T47D (cell line): ENCODE data around the gene SGTA.
A peak's percentile ranks its signal among the peaks of the same experiment; 100 is the strongest.

Experiments
- DNase-seq, 2 experiments: peaks; one replicate each; pipeline versions ENCODE4 v3.0.0 to v3.0.0-alpha.2; 2011 to 2012; ENCODE audit warnings: low read depth in 1 of 2, low spot score in 1 of 2
- JUND ChIP-seq: IDR thresholded peaks from 2 replicates; pipeline ENCODE4 v1.6.1; 2012; ENCODE audit warnings: low read depth
- in situ Hi-C: cut with HindIII; loops from 2 replicates; pipeline ENCODE4 v1.10.0; 2016; ENCODE audit warnings: low sequenced_read_pairs, low pct_unique_long_range_greater_than_20kb

The SGTA gene

GRCh38 chr19:2726904-2727639 is 56.0 kb downstream of the SGTA start:
- in situ Hi-C loops: no loop called here
- no peak for TF ChIP-seq JUND
- peak in 1 of 2 experiments; percentile 17 for DNase-seq

GRCh38 chr19:2726160-2726855 is 56.8 kb downstream of the SGTA start:
- no peak for TF ChIP-seq JUND
- in situ Hi-C loops: no loop called here
- no peak for DNase-seq

DNA sequence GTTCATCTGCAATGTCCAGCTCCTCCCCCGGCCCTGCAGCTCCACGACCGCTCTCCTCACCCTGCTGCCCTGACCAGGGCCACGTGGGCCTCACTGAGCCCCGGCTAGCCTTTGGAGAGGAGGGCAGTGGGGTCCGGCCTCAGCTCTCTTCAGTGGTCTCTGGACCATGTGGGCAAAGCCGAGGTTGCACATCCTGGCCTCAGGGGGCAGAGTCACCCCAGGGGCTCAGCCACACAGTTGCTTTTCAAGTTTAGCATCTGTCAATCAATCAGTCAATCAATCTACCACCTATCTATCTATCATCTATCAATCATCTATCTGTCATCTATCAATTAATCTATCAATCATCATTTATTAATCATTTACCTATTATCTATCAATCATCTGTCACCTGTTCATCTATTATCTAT is 58.9 kb downstream of the SGTA start:
- no peak for DNase-seq
- in situ Hi-C loops: no loop called here
- TF ChIP-seq JUND: no peak

- no peak for DNase-seq
- no peak for TF ChIP-seq JUND
- in situ Hi-C loops: no loop called here
These were observed 59.3 kb downstream of the SGTA start for GRCh38 chr19:2723747-2724146.

GRCh38 chr19:2723345-2723715 is 59.7 kb downstream of the SGTA start:
- DNase-seq: no peak
- TF ChIP-seq JUND: no peak
- in situ Hi-C loops: no loop called here

DNA sequence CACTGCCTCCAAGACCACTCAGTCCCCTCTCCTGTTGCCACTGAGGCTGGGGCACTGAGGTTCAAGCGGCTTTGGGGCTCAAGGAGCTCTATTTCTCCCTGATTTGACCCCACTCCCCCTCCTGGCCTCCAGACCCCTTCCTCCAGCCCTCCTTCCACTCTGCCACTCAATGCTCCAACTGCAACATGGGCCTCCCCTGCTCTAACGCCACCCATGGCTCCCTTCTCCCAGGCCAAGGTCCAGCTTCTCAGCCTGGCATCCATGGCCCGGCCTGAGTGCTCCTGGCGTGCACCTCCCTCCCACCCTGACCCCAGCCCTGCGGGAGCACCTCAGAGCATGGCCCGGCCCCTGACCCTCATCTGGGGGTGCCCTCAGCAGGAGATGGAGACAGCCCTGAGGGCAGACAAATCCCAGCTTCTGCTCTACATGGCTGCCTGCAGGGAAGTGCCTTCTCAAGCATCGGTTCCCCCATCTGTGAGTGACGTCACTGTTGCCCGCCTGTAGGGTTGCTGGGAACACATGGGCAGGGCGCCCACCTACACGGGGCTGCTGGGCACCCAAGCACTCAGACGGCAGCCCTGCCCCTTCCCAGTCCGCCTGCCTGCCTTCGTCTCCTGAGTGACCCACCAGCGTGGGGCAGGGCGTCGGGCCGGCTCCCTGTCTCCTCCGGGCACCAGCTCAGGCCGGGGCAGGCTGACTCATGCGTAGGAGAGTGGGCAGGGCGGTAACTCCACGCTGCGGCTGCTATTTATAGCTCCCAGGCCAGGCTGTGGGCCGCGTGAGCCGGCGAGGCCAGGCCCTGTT is 60.3 kb downstream of the SGTA start:
- peak; percentile 42 to 70 for DNase-seq
- in situ Hi-C loops: no loop called here
- TF ChIP-seq JUND: no peak

- TF ChIP-seq JUND: no peak
- in situ Hi-C loops: no loop called here
- DNase-seq: no peak
These were observed 61.2 kb downstream of the SGTA start for GRCh38 chr19:2721570-2722540.

- in situ Hi-C loops: no loop called here
- no peak for TF ChIP-seq JUND
- no peak for DNase-seq
These were observed 62.1 kb downstream of the SGTA start, which contains the start of gene DIRAS1 for GRCh38 chr19:2720777-2721569. TSS of gene DIRAS1 (minus strand) at chr19:2721372. CDS start at chr19:2717806, 3,566 bp downstream.

GRCh38 chr19:2719920-2720776 is 62.9 kb downstream of the SGTA start:
- TF ChIP-seq JUND: no peak
- in situ Hi-C loops: no loop called here
- DNase-seq: no peak

DNA sequence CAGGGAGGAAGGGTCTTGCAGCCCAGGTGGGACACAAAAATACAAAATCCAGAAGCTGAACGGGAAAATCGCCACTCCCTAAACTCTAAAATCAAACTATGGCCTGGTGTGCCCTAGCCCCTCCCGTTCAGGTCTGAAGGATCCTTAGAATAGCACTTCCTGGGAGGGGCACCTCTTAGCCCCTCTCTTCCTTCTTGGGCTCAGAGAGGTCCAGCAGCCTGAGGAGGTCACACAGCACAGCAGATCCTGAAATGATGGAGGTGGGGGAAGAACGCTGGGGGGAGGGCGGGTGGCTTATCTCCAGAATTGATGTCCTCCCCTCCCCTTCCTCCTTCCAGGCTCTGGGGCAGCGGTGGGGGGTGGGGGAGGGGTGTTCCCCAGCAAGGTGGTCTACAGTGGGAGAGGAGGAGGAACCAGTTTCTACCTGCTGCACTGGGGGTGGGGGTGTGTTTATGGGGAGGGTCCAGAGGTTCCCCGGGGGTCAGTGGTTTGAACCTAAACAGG is 63.8 kb downstream of the SGTA start:
- no peak for DNase-seq
- in situ Hi-C loops: no loop called here
- TF ChIP-seq JUND: no peak
